ENCODE results near the gene CPNE1. TPM values are rescaled to one million over a fixed set of nuclear protein-coding genes. Genes with fewer than 3 reads are reported as not detected.

CPNE1 gene
- total RNA-seq, 1 experiment from 2014 or later, result 217 TPM

- no peaks in the 10 kb centered on the region for H3K4me1 ChIP-seq (ENCODE audit: control insufficient read depth, insufficient read depth, low read length)
- BruUV-seq (replicated peaks), result no TSS peak
- intact Hi-C loops (cut with micrococcal nuclease; ENCODE audit: unreplicated experiment) (no loop called here), in situ Hi-C loops (cut with HindIII; ENCODE audit: low pct_unique_long_range_greater_than_20kb, low sequenced_read_pairs) (no loop called here)
- H3K27me3 ChIP-seq (ENCODE audit: control insufficient read depth, insufficient read depth, low read length), result no peaks in the 10 kb centered on the region
- DNase-seq (ENCODE audit: low read depth, low spot score) (no peak), ATAC-seq (peak; percentile 59)
- ChIA-PET CTCF (no interaction called here), POLR2A (no interaction called here)
- no peaks in the 10 kb centered on the region for H3K36me3 ChIP-seq (ENCODE audit: control insufficient read depth, insufficient read depth, low read length)
- H3K4me3 ChIP-seq (ENCODE audit: low read depth in 2 of 2, low read length in 2 of 2), result no peak overlapping the region
- no peaks in the 10 kb centered on the region for H3K9me3 ChIP-seq (ENCODE audit: control insufficient read depth, insufficient read depth, low read depth, low read length)
- TF ChIP-seq TCF7L2 (IDR thresholded peaks at IDR 0.05; ENCODE audit: low read depth, low read length) (no peak), SIN3A (IDR thresholded peaks at IDR 0.05; ENCODE audit: borderline replicate concordance, insufficient read depth, low read depth, low read length) (no peak), POLR2AphosphoS5 (IDR thresholded peaks at IDR 0.05; ENCODE audit: low read depth, low read length) (no peak), CTCF (IDR thresholded peaks at IDR 0.05) (no peak), REST (IDR thresholded peaks at IDR 0.05; ENCODE audit: insufficient read depth in 1 of 2, low read depth in 2 of 2, low read length in 1 of 2) (no peak)
- no peak overlapping the region for H3K27ac ChIP-seq (ENCODE audit: low read length)
These were observed 80.8 kb downstream of the CPNE1 start for GRCh38 chr20:35583636-35584560.

- ChIA-PET CTCF (no interaction called here), POLR2A (no interaction called here)
- in situ Hi-C loops (cut with HindIII; ENCODE audit: low pct_unique_long_range_greater_than_20kb, low sequenced_read_pairs) (no loop called here), intact Hi-C loops (cut with micrococcal nuclease; ENCODE audit: unreplicated experiment) (no loop called here)
- DNase-seq (ENCODE audit: low read depth, low spot score) (no peak), ATAC-seq (no peak)
- TF ChIP-seq TCF7L2 (IDR thresholded peaks at IDR 0.05; ENCODE audit: low read depth, low read length), result no peak
- no peak for TF ChIP-seq CTCF (IDR thresholded peaks at IDR 0.05)
- no peak for TF ChIP-seq SIN3A (IDR thresholded peaks at IDR 0.05; ENCODE audit: borderline replicate concordance, insufficient read depth, low read depth, low read length)
- TF ChIP-seq REST (IDR thresholded peaks at IDR 0.05; ENCODE audit: insufficient read depth in 1 of 2, low read depth in 2 of 2, low read length in 1 of 2), result no peak
- TF ChIP-seq POLR2AphosphoS5 (IDR thresholded peaks at IDR 0.05; ENCODE audit: low read depth, low read length), result no peak
- no peak overlapping the region for H3K4me3 ChIP-seq (ENCODE audit: low read depth in 2 of 2, low read length in 2 of 2)
- no peaks in the 10 kb centered on the region for H3K27me3 ChIP-seq (ENCODE audit: control insufficient read depth, insufficient read depth, low read length)
- H3K36me3 ChIP-seq (ENCODE audit: control insufficient read depth, insufficient read depth, low read length), result no peaks in the 10 kb centered on the region
- H3K9me3 ChIP-seq (ENCODE audit: control insufficient read depth, insufficient read depth, low read depth, low read length), result no peaks in the 10 kb centered on the region
- no TSS peak for BruUV-seq (replicated peaks)
- H3K4me1 ChIP-seq (ENCODE audit: control insufficient read depth, insufficient read depth, low read length), result no peaks in the 10 kb centered on the region
- H3K27ac ChIP-seq (ENCODE audit: low read length), result no peak overlapping the region
These were observed 81.8 kb downstream of the CPNE1 start for GRCh38 chr20:35582741-35583404.
